ENCODE measurements around the gene CAMTA2.

Gene CAMTA2

DNA sequence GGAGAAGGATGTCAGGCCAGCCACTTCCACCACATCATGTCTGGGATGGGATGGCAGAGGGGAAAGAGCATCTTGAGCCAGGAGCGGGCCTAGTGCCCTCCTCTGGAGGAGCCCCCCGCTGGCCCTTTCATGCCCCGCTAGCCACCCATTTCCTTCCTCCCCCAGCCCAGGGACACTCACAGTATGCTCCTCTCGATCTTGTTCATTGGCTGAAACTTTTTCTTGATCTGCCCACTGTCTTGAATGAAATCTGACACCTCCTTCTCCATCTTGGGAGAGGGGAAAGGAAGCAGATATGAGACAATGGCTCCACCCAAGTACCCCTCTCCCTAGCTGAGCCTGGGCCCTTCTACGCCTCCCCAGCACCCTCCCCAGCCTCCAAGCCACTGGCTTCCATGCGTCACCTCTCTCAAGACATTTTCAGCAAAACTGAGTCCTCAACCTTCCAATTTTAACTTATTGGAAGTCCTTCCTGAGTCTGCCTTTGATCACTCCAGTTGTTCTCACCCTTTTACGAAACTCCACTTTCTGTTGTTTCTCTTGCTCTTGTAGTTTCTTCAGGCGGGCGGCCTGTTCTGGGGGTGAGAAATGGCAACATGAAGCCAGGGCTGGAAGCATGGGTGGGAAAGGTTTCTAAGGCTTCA is 27.1 kb downstream of the CAMTA2 start:
- no peak overlapping the region for H3K27ac ChIP-seq (replicated peaks)
- H3K27me3 ChIP-seq (ENCODE audit: insufficient read depth, poor library complexity, severe bottlenecking), result no peaks in the 10 kb centered on the region
- TF ChIP-seq, protein P1, sequence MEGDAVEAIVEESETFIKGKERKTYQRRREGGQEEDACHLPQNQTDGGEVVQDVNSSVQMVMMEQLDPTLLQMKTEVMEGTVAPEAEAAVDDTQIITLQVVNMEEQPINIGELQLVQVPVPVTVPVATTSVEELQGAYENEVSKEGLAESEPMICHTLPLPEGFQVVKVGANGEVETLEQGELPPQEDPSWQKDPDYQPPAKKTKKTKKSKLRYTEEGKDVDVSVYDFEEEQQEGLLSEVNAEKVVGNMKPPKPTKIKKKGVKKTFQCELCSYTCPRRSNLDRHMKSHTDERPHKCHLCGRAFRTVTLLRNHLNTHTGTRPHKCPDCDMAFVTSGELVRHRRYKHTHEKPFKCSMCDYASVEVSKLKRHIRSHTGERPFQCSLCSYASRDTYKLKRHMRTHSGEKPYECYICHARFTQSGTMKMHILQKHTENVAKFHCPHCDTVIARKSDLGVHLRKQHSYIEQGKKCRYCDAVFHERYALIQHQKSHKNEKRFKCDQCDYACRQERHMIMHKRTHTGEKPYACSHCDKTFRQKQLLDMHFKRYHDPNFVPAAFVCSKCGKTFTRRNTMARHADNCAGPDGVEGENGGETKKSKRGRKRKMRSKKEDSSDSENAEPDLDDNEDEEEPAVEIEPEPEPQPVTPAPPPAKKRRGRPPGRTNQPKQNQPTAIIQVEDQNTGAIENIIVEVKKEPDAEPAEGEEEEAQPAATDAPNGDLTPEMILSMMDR (IDR thresholded peaks at IDR 0.05; ENCODE audit: insufficient read depth, low read length), result no peak
- no peak for TF ChIP-seq GABPA (IDR thresholded peaks at IDR 0.05; ENCODE audit: low read depth)
- TF ChIP-seq, protein P2, sequence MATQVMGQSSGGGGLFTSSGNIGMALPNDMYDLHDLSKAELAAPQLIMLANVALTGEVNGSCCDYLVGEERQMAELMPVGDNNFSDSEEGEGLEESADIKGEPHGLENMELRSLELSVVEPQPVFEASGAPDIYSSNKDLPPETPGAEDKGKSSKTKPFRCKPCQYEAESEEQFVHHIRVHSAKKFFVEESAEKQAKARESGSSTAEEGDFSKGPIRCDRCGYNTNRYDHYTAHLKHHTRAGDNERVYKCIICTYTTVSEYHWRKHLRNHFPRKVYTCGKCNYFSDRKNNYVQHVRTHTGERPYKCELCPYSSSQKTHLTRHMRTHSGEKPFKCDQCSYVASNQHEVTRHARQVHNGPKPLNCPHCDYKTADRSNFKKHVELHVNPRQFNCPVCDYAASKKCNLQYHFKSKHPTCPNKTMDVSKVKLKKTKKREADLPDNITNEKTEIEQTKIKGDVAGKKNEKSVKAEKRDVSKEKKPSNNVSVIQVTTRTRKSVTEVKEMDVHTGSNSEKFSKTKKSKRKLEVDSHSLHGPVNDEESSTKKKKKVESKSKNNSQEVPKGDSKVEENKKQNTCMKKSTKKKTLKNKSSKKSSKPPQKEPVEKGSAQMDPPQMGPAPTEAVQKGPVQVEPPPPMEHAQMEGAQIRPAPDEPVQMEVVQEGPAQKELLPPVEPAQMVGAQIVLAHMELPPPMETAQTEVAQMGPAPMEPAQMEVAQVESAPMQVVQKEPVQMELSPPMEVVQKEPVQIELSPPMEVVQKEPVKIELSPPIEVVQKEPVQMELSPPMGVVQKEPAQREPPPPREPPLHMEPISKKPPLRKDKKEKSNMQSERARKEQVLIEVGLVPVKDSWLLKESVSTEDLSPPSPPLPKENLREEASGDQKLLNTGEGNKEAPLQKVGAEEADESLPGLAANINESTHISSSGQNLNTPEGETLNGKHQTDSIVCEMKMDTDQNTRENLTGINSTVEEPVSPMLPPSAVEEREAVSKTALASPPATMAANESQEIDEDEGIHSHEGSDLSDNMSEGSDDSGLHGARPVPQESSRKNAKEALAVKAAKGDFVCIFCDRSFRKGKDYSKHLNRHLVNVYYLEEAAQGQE (IDR thresholded peaks at IDR 0.05; ENCODE audit: insufficient replicate concordance, low read depth), result no peak
- TF ChIP-seq SPI1 (IDR thresholded peaks at IDR 0.05; ENCODE audit: borderline replicate concordance, low read depth), result no peak
- no peak for TF ChIP-seq POLR2AphosphoS5 (IDR thresholded peaks at IDR 0.05; ENCODE audit: low read depth)
- H3K4me3 ChIP-seq (replicated peaks; ENCODE audit: insufficient read depth, low read length), result no peak overlapping the region
- no peak for DNase-seq (ENCODE audit: low read depth in 1 of 2, low spot score in 1 of 2)

DNA sequence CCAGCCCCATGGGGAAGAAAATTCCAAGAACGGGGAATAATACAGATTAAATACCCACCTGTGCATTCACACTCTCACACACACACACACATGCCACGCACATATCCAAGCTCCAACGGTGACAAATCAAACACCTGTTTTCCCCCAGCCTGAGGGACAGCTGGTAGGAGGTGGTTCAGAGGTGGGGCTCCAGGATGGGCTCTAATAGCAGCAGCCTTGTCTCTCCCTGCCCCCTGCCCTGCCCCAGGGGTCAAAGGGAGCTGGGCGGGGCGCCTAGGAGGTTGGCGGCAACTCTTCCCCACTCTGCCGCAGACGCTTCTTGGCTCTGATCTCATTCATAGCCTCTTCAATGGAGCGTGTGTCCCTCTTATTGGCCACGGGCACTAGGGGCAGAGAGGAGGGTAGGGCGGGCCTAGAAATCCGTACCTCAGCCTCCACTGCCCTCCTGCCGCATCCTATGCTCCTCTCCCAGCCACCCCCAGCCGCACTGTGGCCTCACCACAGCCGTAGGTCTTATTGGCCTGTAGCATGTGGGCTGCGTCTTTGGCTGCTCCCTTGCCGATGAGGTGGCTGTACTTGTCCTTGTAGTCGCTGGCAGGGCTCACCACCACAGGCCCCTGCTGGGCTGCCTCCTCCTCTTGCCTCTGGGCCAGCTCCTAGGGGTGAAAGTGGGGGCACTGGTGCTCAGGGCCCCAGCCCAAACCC is 28.1 kb downstream of the CAMTA2 start:
- Histone ChIP-seq H3K4me3 (replicated peaks; ENCODE audit: insufficient read depth, low read length) (no peak overlapping the region), H3K27ac (replicated peaks) (no peak overlapping the region), H3K27me3 (ENCODE audit: insufficient read depth, poor library complexity, severe bottlenecking) (no peaks in the 10 kb centered on the region)
- no peak for DNase-seq (ENCODE audit: low read depth in 1 of 2, low spot score in 1 of 2)
- TF ChIP-seq POLR2AphosphoS5 (IDR thresholded peaks at IDR 0.05; ENCODE audit: low read depth) (no peak), GABPA (IDR thresholded peaks at IDR 0.05; ENCODE audit: low read depth) (no peak), SPI1 (IDR thresholded peaks at IDR 0.05; ENCODE audit: borderline replicate concordance, low read depth) (no peak)
- TF ChIP-seq, protein P1 (IDR thresholded peaks at IDR 0.05; ENCODE audit: insufficient read depth, low read length), result no peak
- TF ChIP-seq, protein P2 (IDR thresholded peaks at IDR 0.05; ENCODE audit: insufficient replicate concordance, low read depth), result no peak

DNA sequence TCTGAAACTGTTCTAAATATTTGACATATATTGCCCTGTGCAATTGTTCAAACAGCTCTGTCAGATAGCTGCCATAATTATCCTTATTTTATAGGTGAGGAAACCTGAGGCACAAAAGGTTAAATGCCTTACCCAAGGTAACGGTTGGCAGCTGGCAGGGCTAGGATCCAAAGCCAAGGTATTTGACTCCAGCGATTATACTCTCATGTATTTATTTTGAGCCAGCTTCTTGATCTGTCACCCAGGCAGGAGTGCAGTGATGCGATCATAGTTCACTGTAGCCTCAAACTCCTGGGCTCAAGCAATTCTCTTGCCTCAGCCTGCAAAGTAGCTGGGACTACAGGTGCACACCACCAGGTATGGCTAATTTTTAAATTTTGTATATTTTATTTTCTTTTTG is 29.4 kb downstream of the CAMTA2 start:
- Histone ChIP-seq H3K27ac (replicated peaks) (no peak overlapping the region), H3K4me3 (replicated peaks; ENCODE audit: insufficient read depth, low read length) (no peak overlapping the region), H3K27me3 (ENCODE audit: insufficient read depth, poor library complexity, severe bottlenecking) (no peaks in the 10 kb centered on the region)
- DNase-seq (ENCODE audit: low read depth in 1 of 2, low spot score in 1 of 2), result no peak
- TF ChIP-seq, protein P2 (IDR thresholded peaks at IDR 0.05; ENCODE audit: insufficient replicate concordance, low read depth), result no peak
- TF ChIP-seq, protein P1 (IDR thresholded peaks at IDR 0.05; ENCODE audit: insufficient read depth, low read length), result no peak

All from HL-60 (cell line).